ENCODE measurements around the gene MAP3K14. TPM values are rescaled to one million over a fixed set of nuclear protein-coding genes. Genes with fewer than 3 reads are reported as not detected.

Gene MAP3K14
- total RNA-seq, 1 experiment from 2014 or later, result 7.8 TPM

DNA sequence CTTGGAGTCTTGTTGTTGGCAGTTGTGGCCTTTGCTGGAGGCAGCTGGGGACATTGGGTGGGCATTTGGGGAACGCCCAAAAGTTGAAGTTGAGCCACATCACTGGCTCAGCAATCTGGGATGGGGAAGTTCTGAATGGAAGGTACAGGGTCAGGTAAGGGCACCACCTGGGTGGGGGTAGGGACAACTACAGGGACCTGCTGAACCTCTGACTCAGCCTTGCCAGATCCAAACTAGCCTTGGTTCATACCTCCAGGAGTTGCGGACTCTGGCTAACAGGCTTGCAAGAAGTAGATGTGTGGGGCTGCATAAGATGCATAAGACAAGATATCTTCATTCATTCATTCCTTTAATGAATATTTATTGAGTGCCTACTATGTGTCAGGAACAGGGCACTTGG, 79.1 kb downstream of the MAP3K14 start:
- H3K27me3 Mint-ChIP-seq (ENCODE audit: low read depth), result peaks cover 54% of the 10 kb centered on the region

More for the DNA sequence above, 79.1 kb downstream of the MAP3K14 start:
- no peak overlapping the region for H4K5ac ChIP-seq (ENCODE audit: insufficient read length, low read depth, low read length)
- no peak overlapping the region for H3K56ac ChIP-seq (ENCODE audit: insufficient read length, low read depth, low read length)
- Mint-ChIP-seq H3K27ac (no peak overlapping the region), H3K4me3 (no peak overlapping the region), H3K9me3 (no peaks in the 10 kb centered on the region; a peak in 2 of 5 replicates), H3K4me1 (peaks cover 12 to 28% of the 10 kb centered on the region in 2 experiments), H3K36me3 (ENCODE audit: insufficient read depth in 1 of 3, low read depth in 3 of 3) (peaks cover 0 to 4% (median 0%) of the 10 kb centered on the region in 3 experiments; a peak in 2 of 7 replicates)
- no peak for DNase-seq
- no peak for TF ChIP-seq CTCF (conservative IDR thresholded peaks at IDR 0.05)
- H2AFZ ChIP-seq (ENCODE audit: low read length), result no peak overlapping the region
- no peak overlapping the region for H4K8ac ChIP-seq (replicated peaks; ENCODE audit: insufficient read length, low read depth, low read length)
- no peak overlapping the region for H2BK5ac ChIP-seq (ENCODE audit: insufficient read length, low read length)
- H3K79me1 ChIP-seq (ENCODE audit: insufficient read depth, low read depth, low read length, poor library complexity, severe bottlenecking), result no peaks in the 10 kb centered on the region
- H2AK5ac ChIP-seq (ENCODE audit: insufficient read length, low read length), result no peak overlapping the region
- H2BK12ac ChIP-seq (ENCODE audit: insufficient read length, low read depth, low read length), result no peak overlapping the region
- H3K18ac ChIP-seq (ENCODE audit: insufficient read length, low read depth, low read length), result no peak overlapping the region
- no peak overlapping the region for H3K14ac ChIP-seq (ENCODE audit: insufficient read depth, low read length)
- H4K91ac ChIP-seq (ENCODE audit: insufficient read length, low read depth, low read length), result no peak overlapping the region
- H2BK20ac ChIP-seq (ENCODE audit: low read depth, low read length, poor library complexity, severe bottlenecking), result no peak overlapping the region
- WGBS (ENCODE audit: extremely low coverage, insufficient read length, low lambda C conversion rate), result no CpG with 5 or more reads among the region's 2 CpGs
- no peak overlapping the region for H3K9ac ChIP-seq (ENCODE audit: extremely low read depth, insufficient read length, low read length)
- H2BK15ac ChIP-seq (ENCODE audit: low read depth, low read length), result no peak overlapping the region
- peaks cover 4% of the 10 kb centered on the region; the same call in 1 of the 2 replicates for H3K27me3 ChIP-seq (ENCODE audit: insufficient read depth, low read length)
- peaks cover 7% of the 10 kb centered on the region; the same call in 1 of the 2 replicates for H3K4me1 ChIP-seq (ENCODE audit: insufficient read depth, low read length)
- no peaks in the 10 kb centered on the region for H4K20me1 ChIP-seq (ENCODE audit: control insufficient read depth, insufficient read depth, insufficient read length)
- peaks cover 9% of the 10 kb centered on the region for H3K23me2 ChIP-seq (ENCODE audit: insufficient read length, low read depth, low read length, poor library complexity, severe bottlenecking)
- H3K79me2 ChIP-seq (ENCODE audit: insufficient read depth, low read length), result no peaks in the 10 kb centered on the region
- H3T11ph ChIP-seq (ENCODE audit: low read length), result no peak overlapping the region
- H3K23ac ChIP-seq (ENCODE audit: insufficient read length, low read depth, low read length), result no peak overlapping the region
- no peak overlapping the region for H3K4ac ChIP-seq (ENCODE audit: low read depth, low read length)
- no peak overlapping the region for H2BK120ac ChIP-seq (ENCODE audit: low read depth, low read length, poor library complexity, severe bottlenecking)
- no peak overlapping the region for H3K4me2 ChIP-seq (ENCODE audit: insufficient read depth, insufficient read length, low read length)
- H3K9me3 ChIP-seq (ENCODE audit: control insufficient read depth, low read depth, low read length), result no peaks in the 10 kb centered on the region
- H3K27ac ChIP-seq (ENCODE audit: insufficient read length, low read depth, low read length), result no peak overlapping the region
